GM18511 (cell line): Measurements from ENCODE around the gene FAM156B.
A peak's percentile ranks its signal among the peaks of the same experiment; 100 is the strongest.
"Not testable (repeated sequence)": the region's sequence is repeated elsewhere in the genome, so short reads cannot be mapped to it uniquely, and the experiment has no call there.

Source experiments
- ATAC-seq: cut with Tn5 transposase; IDR thresholded peaks from one replicate; pipeline ENCODE4 v1.9.1; 2021; ENCODE audit warnings: mild to moderate bottlenecking, moderate library complexity; ENCODE audit not compliant: unreplicated experiment

FAM156B gene

GRCh38 chrX:52914704-52915103, 17.6 kb downstream of the FAM156B start:
- not testable (repeated sequence) for ATAC-seq

GRCh38 chrX:52923781-52924241, 26.7 kb downstream of the FAM156B start:
- ATAC-seq, result peak; percentile 52

- not testable (repeated sequence) for ATAC-seq
These were observed 33.1 kb downstream of the FAM156B start for GRCh38 chrX:52930214-52930613.

GRCh38 chrX:52933213-52933612, 36.1 kb downstream of the FAM156B start:
- no peak for ATAC-seq

DNA sequence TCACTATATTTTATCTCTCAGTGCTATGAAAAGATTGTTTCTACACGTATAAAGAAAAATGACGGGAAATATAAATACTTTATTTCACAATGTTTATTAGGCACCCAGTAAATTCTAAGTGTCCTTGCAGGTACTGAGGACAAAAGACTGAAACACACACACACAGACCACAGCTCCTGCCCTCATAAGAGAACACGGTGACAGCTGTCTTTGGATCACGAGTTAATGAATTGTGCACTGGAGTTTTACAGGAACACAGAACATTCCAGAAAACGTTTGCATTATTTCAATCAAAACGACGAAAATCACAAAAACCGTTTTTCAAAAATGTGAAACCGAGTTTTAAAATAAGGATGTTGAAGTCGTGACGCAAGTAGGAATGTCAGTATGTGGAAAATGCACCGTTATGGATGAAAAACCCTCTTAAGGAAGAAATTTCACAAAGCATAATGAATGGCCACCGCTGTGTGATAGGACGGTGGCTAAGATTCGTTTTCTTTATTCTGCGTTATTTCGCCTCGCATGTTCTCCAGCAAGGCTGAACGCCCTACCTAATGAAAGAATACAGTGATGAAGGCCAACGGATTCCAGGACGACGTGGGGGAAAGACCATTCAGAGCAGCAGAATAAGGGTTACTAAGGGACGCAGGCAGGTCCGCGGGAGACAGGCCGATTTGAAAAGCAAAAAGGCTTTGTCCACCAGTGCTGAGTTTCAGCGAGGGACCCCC, 37.0 kb downstream of the FAM156B start:
- no peak for ATAC-seq

DNA sequence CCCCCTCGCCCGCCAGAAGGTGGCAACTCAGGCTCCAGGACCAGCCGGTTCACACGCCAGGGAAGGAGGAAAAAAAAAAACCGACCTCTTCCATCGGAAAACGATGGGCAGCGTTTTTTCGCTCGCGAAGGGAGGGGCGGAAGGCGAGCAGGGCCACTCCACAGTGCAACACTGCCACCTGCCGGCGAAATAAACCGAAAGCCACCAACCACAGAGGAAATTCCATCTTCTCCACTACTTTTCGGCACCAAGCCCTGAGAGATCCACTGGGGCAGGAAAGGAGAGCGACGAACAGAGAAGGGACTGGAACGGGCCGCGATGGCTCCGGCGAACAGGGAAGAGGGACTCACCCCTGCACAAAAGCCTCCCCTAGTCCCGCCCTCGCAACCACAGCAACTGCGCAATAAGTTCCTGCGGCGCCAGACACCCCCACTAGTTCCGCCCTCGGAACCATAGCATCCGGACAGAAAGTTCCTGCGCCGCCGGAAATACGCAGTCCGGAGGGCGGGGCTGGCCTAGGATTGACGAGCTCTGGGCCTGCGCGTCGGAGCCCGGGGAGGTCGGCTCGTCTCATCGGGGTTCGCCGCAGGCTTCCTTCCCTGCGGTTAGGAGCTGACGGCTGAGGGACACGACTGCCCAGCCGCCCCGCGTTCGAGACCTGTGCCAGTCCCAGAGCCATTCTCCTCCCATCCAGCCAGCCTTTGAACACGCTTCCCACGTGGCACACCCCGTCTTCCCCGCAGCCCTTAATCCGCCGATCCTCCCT, 37.8 kb downstream of the FAM156B start:
- ATAC-seq, result peak; percentile 94

GRCh38 chrX:52935470-52935784, 38.3 kb downstream of the FAM156B start:
- not testable (repeated sequence) for ATAC-seq

DNA sequence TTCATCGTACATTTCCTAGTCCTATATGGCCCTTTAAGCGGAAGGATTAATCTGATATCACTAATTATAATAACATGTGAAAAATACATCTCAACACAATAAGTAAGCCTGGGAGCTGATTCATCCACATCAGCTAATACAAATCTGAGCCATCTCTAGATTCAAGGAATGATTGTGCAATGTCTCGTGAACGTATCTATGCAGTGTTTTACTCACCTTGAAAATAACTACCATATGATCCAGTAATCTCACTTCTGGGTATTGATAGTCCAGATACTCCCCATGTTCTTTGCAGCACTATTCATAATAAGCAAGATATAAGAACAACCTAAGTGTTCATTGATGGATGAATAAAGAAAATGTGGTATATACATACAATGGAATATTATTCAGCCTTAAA, 43.6 kb downstream of the FAM156B start:
- not testable (repeated sequence) for ATAC-seq

DNA sequence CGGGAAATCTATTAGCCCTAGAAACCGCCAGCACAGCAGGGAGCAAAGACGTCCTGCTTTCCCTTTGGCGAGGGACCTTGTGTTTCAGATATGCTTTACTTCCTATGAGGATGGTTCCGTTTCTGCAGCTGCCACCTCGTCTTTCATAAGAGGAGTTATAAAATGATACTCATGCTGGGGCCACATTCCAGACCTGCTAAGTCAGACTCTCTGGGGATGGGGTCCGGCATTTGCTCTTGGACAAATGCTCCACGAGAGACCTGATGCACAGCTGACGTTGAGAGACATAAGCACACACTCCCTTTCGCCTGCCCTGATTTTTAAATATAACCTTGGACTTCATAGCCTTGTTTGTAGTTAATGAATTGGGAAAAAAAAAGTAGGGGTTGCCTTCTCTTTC, 44.6 kb downstream of the FAM156B start:
- ATAC-seq, result not testable (repeated sequence)

DNA sequence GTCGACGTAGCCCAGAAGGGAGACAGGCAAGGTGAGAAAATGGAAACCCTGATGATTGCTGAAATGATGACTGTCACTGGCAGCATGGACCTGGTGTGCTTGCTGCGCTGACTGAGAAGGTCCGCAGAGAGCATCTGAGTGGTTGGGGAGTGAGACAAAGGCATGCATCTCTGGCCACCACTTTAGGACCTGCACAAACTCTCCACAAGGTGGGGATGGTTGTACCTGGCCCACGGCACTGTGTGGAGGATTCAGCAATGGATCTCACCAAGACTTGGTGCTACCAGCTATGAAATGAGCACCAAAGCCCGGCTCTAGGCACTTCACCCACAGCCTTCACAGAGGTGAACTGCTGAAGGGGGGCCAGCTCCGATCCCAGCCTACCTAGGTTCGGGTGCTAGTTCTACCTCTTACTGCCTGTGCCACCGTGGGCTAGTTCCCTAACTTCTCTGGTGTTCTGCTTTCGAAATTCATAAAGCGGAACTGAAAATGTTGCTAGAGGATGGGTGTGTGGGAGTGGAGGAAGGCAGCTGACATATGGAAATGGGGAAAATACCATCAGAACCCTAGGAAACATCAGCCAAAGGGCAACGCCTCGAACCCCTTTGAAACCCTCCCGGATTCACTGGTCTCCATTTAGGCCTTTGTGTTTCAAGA, 48.8 kb downstream of the FAM156B start:
- ATAC-seq, result not testable (repeated sequence)

- ATAC-seq, result not testable (repeated sequence)
These were observed 50.4 kb downstream of the FAM156B start for GRCh38 chrX:52947501-52947900.

- ATAC-seq, result not testable (repeated sequence)
These were observed 51.1 kb downstream of the FAM156B start for GRCh38 chrX:52948265-52948664.

DNA sequence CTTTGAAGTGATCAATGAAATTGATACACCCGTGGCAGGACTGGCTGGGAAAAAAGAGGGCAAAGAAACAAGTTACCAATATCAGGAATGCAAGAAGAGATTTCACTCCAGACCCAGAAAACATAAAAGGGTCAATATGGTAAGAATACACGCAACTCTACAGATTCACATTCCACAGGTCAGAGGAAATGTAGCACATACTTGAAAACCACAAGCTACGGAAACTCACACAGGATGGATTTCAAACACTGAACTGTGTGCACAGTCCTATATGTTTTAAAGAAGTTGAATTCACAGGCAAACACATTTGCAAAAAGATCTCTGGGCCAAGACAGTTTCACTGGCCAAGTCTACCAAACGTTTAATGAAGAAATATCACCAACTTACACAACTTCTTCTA, 52.2 kb downstream of the FAM156B start:
- ATAC-seq, result not testable (repeated sequence)

- not testable (repeated sequence) for ATAC-seq
These were observed 52.8 kb downstream of the FAM156B start for GRCh38 chrX:52949884-52950283.
